ENCODE data around the gene MLPH. TPM values are rescaled to one million over a fixed set of nuclear protein-coding genes. Genes with fewer than 3 reads are reported as not detected.

The MLPH gene
- polyA plus RNA-seq, 3 donors = not detected

GRCh38 chr2:237534380-237534779 lies 47.3 kb downstream of the MLPH start:
- no peak overlapping the region for H3K4me3 ChIP-seq (replicated peaks in 1 of 3; ENCODE audit: low read depth in 2 of 3, low read length in 3 of 3)
- Mint-ChIP-seq H3K4me3 (no peak overlapping the region), H3K27me3 (ENCODE audit: low read depth in 3 of 3) (peaks cover 2 to 3% (median 2%) of the 10 kb centered on the region in 3 donors), H3K36me3 (no peaks in the 10 kb centered on the region), H3K9me3 (no peaks in the 10 kb centered on the region), H3K4me1 (peaks cover 19% of the 10 kb centered on the region), H3K27ac (peak overlapping the region in 1 of 7 donors; percentile 15)
- H3K36me3 ChIP-seq (replicated peaks in 1 of 2; ENCODE audit: control insufficient read depth in 1 of 2, insufficient read depth in 2 of 2, low read length in 2 of 2) = no peaks in the 10 kb centered on the region
- WGBS (ENCODE audit: insufficient coverage) = no CpG with 5 or more reads among the region's 1 CpG
- no peaks in the 10 kb centered on the region for H4K20me1 ChIP-seq (ENCODE audit: insufficient read depth, low read length)
- H3K9ac ChIP-seq (ENCODE audit: insufficient read depth, low read length, poor library complexity, severe bottlenecking) = no peak overlapping the region
- H3K27ac ChIP-seq (ENCODE audit: low read depth in 1 of 2, low read length in 2 of 2) = no peak overlapping the region
- no peak overlapping the region for H3K4me2 ChIP-seq (replicated peaks; ENCODE audit: extremely low read depth, low read length, poor library complexity, severe bottlenecking)
- peaks cover 8 to 11% of the 10 kb centered on the region in 2 donors for H3K4me1 ChIP-seq (ENCODE audit: control insufficient read depth in 1 of 2, insufficient read depth in 2 of 2, low read length in 2 of 2)
- no peak overlapping the region for H2AFZ ChIP-seq (ENCODE audit: insufficient read depth, low read depth, low read length, poor library complexity, severe bottlenecking)
- no peak for DNase-seq
- intact Hi-C loops (cut with micrococcal nuclease) = no loop called here
- H3K27me3 ChIP-seq (ENCODE audit: control insufficient read depth in 2 of 2, insufficient read depth in 2 of 2, low read length in 2 of 2) = no peaks in the 10 kb centered on the region
- H3K9me3 ChIP-seq (replicated peaks in 1 of 2; ENCODE audit: control insufficient read depth in 1 of 2, insufficient read depth in 1 of 2, low read length in 2 of 2) = no peaks in the 10 kb centered on the region
- H3K79me2 ChIP-seq (ENCODE audit: insufficient read depth, low read length) = no peaks in the 10 kb centered on the region
- TF ChIP-seq CTCF (IDR thresholded peaks at IDR 0.05) = no peak

- H3K9me3 Mint-ChIP-seq = no peaks in the 10 kb centered on the region
- Histone ChIP-seq H4K20me1 (ENCODE audit: insufficient read depth, low read length) (no peaks in the 10 kb centered on the region), H3K9me3 (replicated peaks in 1 of 2; ENCODE audit: control insufficient read depth in 1 of 2, insufficient read depth in 1 of 2, low read length in 2 of 2) (no peaks in the 10 kb centered on the region), H3K36me3 (replicated peaks in 1 of 2; ENCODE audit: control insufficient read depth in 1 of 2, insufficient read depth in 2 of 2, low read length in 2 of 2) (no peaks in the 10 kb centered on the region), H3K79me2 (ENCODE audit: insufficient read depth, low read length) (no peaks in the 10 kb centered on the region), H3K4me1 (ENCODE audit: control insufficient read depth in 1 of 2, insufficient read depth in 2 of 2, low read length in 2 of 2) (peaks cover 0 to 5% of the 10 kb centered on the region in 2 donors), H3K4me3 (replicated peaks in 1 of 3; ENCODE audit: low read depth in 2 of 3, low read length in 3 of 3) (no peak overlapping the region), H2AFZ (ENCODE audit: insufficient read depth, low read depth, low read length, poor library complexity, severe bottlenecking) (no peak overlapping the region), H3K4me2 (replicated peaks; ENCODE audit: extremely low read depth, low read length, poor library complexity, severe bottlenecking) (no peak overlapping the region), H3K27ac (ENCODE audit: low read depth in 1 of 2, low read length in 2 of 2) (no peak overlapping the region), H3K9ac (ENCODE audit: insufficient read depth, low read length, poor library complexity, severe bottlenecking) (no peak overlapping the region), H3K27me3 (ENCODE audit: control insufficient read depth in 2 of 2, insufficient read depth in 2 of 2, low read length in 2 of 2) (no peaks in the 10 kb centered on the region)
- no peak for TF ChIP-seq CTCF (IDR thresholded peaks at IDR 0.05)
- peak overlapping the region in 1 of 2 donors; percentile 53 for H3K4me3 Mint-ChIP-seq
- no peaks in the 10 kb centered on the region for H3K36me3 Mint-ChIP-seq
- intact Hi-C loops (cut with micrococcal nuclease) = no loop called here
- H3K27me3 Mint-ChIP-seq (ENCODE audit: low read depth in 3 of 3) = peaks cover 3 to 4% (median 3%) of the 10 kb centered on the region in 3 donors
- H3K27ac Mint-ChIP-seq = no peak overlapping the region
- no peak for DNase-seq
- H3K4me1 Mint-ChIP-seq = peaks cover 12% of the 10 kb centered on the region
- 77% methylated on average over 4 of the region's 8 CpGs for WGBS (ENCODE audit: insufficient coverage)
Observed at GRCh38 chr2:237535385-237536082, 48.5 kb downstream of the MLPH start.

Data from CD14-positive monocyte (primary cell).